Stomach (tissue), 9 donors: Measurements from ENCODE around the gene BICD1. TPM values are rescaled to one million over a fixed set of nuclear protein-coding genes. Genes with fewer than 3 reads are reported as not detected.
"Not testable (repeated sequence)": the region's sequence is repeated elsewhere in the genome, so short reads cannot be mapped to it uniquely, and the experiment has no call there.

Experiments used
- DNase-seq, 2 donors: peaks; one replicate each; pipeline versions ENCODE4 v3.0.0 to v3.0.0-alpha.2; 2013 to 2019
- H3K27ac ChIP-seq, 5 donors: fragments of 200-600 bp in 4 of 5; sonication (generic) in 4 of 5; one replicate each; pipeline ENCODE4 v1.5.1; 2013 to 2019; ENCODE audit warnings: mild to moderate bottlenecking in 1 of 5, moderate library complexity in 1 of 5
- H3K27me3 ChIP-seq, 3 donors: fragments of 200-600 bp; sonication (generic); one replicate each; pipeline ENCODE4 v1.5.1; 2017 to 2019; ENCODE audit warnings: mixed run types in 1 of 3
- H3K36me3 ChIP-seq, 4 donors: fragments of 200-600 bp; sonication (generic); 1 replicate in 3 of 4; 2 replicates in 1 of 4; pipeline ENCODE4 v1.5.1; 2016 to 2019
- H3K4me1 ChIP-seq, 4 donors: fragments of 200-600 bp; sonication (generic); one replicate each; pipeline ENCODE4 v1.5.1; 2016 to 2019
- H3K4me3 ChIP-seq, 4 donors: fragments of 200-600 bp; sonication (generic) in 3 of 4; one replicate each; pipeline ENCODE4 v1.5.1; 2016 to 2019; ENCODE audit warnings: mild to moderate bottlenecking in 1 of 4
- H3K9me3 ChIP-seq, 4 donors: fragments of 200-600 bp; sonication (generic); one replicate each; pipeline ENCODE4 v1.5.1; 2016 to 2019
- CTCF ChIP-seq, 7 experiments: fragments of 450-650 bp in 4 of 7; fragments of 200-600 bp in 3 of 7; sonication (generic) in 3 of 7; IDR thresholded peaks; one replicate each; pipeline ENCODE4 v1.5.1; 2016 to 2019; ENCODE audit warnings: antibody characterized with exemption in 7 of 7, control low read depth in 2 of 7, mild to moderate bottlenecking in 1 of 7
- EP300 ChIP-seq: sonication (generic); formaldehyde crosslinking; IDR thresholded peaks from one replicate; pipeline ENCODE4 v1.6.1; 2017; ENCODE audit warnings: antibody characterized with exemption
- POLR2A ChIP-seq, 4 donors: fragments of 450-650 bp; IDR thresholded peaks; one replicate each; pipeline ENCODE4 v1.6.1; 2016; ENCODE audit warnings: antibody characterized with exemption in 4 of 4, control low read depth in 2 of 4, mild to moderate bottlenecking in 1 of 4, moderate library complexity in 1 of 4
- POLR2AphosphoS5 ChIP-seq, 3 donors: sonication (generic); formaldehyde crosslinking; IDR thresholded peaks; one replicate each; pipeline ENCODE4 v1.6.1; 2016; ENCODE audit warnings: antibody characterized with exemption in 3 of 3
- WGBS, 5 donors: extraction: QIAGEN DNeasy Blood & Tissue Kit in 3 of 5; methylation state at CpG; one replicate each; pipeline versions ENCODE4 v1.1.5 to v1.1.7; 2013 to 2018; 5-methylcytosine and 5-hydroxymethylcytosine counted together
- intact Hi-C: fragments of 100-400 bp; cut with DNase I; formaldehyde crosslinking; loops from one replicate; pipeline ENCODE4 v1.15.1; 2023; ENCODE audit warnings: low total_unique reads
- polyA plus RNA-seq, 3 donors: library from polyadenylated mRNA; stranded (reverse); fragments of 200-250 nt; gene quantifications; one replicate each; pipeline ENCODE4 v1.2.3, GENCODE V29; 2013
- total RNA-seq, 5 donors: library from RNA; depleted of rRNA; stranded (reverse); fragments of >200 nt; gene quantifications; one replicate each; pipeline versions ENCODE4 v1.1.0 to v1.2.3, GENCODE V29; 2014 to 2016
- donor health status: healthy with polysubstance abuse.
- donor health status: Bipolar disorder and iron deficiency.
- donor health status: healthy.

The BICD1 gene
- total and polyA plus RNA-seq, 8 donors, result 1.6 to 17.3 (median 2.1) TPM

GRCh38 chr12:32223941-32224340 is 117.3 kb downstream of the BICD1 start:
- no peaks in the 10 kb centered on the region for H3K36me3 ChIP-seq

DNA sequence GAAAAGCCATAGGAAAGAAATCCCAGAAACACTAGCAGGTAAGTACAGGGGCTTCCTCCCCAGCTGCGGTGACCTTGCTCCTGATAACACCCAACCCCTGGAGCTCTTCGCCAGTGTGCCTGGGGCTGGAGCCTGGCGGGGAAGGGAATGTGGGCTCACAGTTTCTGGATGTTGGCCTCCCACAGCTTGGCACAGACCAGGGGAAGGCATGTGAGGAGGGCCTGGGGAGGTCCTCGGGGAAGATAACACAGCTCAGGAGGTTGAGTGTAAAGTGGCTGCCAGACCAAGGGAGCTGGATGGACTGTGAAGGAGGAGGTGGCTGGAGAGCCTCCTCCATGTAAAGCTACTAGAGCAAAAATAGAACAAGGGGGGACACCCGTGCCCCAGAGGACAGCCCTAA is 120.1 kb downstream of the BICD1 start:
- intact Hi-C loops, result no loop called here

More at GRCh38 chr12:32223941-32224340, 117.3 kb downstream of the BICD1 start:
- Histone ChIP-seq H3K9me3 (no peaks in the 10 kb centered on the region), H3K4me3 (no peak overlapping the region), H3K27me3 (no peaks in the 10 kb centered on the region), H3K27ac (no peak overlapping the region), H3K4me1 (no peaks in the 10 kb centered on the region)
- intact Hi-C loops, result no loop called here
- no peak for DNase-seq
- 90 to 98% (median 96%) methylated on average over 1 of the region's 1 CpG for WGBS, 5 donors
- TF ChIP-seq EP300 (no peak), POLR2AphosphoS5 (IDR thresholded peaks at IDR 0.05) (no peak), CTCF (IDR thresholded peaks at IDR 0.05) (no peak), POLR2A (IDR thresholded peaks at IDR 0.05) (no peak)

GRCh38 chr12:32229971-32230612 is 123.4 kb downstream of the BICD1 start:
- DNase-seq, result no peak
- intact Hi-C loops, result no loop called here
- no peaks in the 10 kb centered on the region for H3K9me3 ChIP-seq
- no peak overlapping the region for H3K4me3 ChIP-seq
- H3K27ac ChIP-seq, result no peak overlapping the region
- WGBS, 5 donors, result 65 to 77% (median 68%) methylated on average over 4 of the region's 4 CpGs
- H3K4me1 ChIP-seq, result no peaks in the 10 kb centered on the region
- no peaks in the 10 kb centered on the region for H3K36me3 ChIP-seq
- no peaks in the 10 kb centered on the region for H3K27me3 ChIP-seq
- TF ChIP-seq CTCF (IDR thresholded peaks at IDR 0.05) (no peak), POLR2A (IDR thresholded peaks at IDR 0.05) (no peak), POLR2AphosphoS5 (IDR thresholded peaks at IDR 0.05) (no peak), EP300 (no peak)

More for the DNA sequence above, 120.1 kb downstream of the BICD1 start:
- H3K9me3 ChIP-seq, result no peaks in the 10 kb centered on the region
- H3K27me3 ChIP-seq, result no peaks in the 10 kb centered on the region
- TF ChIP-seq EP300 (no peak), POLR2AphosphoS5 (IDR thresholded peaks at IDR 0.05) (no peak), POLR2A (IDR thresholded peaks at IDR 0.05) (no peak), CTCF (IDR thresholded peaks at IDR 0.05) (no peak)
- no peaks in the 10 kb centered on the region for H3K36me3 ChIP-seq
- H3K27ac ChIP-seq, result no peak overlapping the region
- 73 to 99% (median 82%) methylated on average over 5 of the region's 5 CpGs for WGBS, 5 donors
- H3K4me3 ChIP-seq, result no peak overlapping the region
- no peaks in the 10 kb centered on the region for H3K4me1 ChIP-seq
- no peak for DNase-seq

- WGBS, 5 donors, result 79 to 93% (median 90%) methylated on average over 3 of the region's 3 CpGs
- no peak overlapping the region for H3K4me3 ChIP-seq
- H3K9me3 ChIP-seq, result no peaks in the 10 kb centered on the region
- intact Hi-C loops, result no loop called here
- H3K36me3 ChIP-seq, result no peaks in the 10 kb centered on the region
- TF ChIP-seq EP300, result no peak
- no peak for TF ChIP-seq POLR2AphosphoS5 (IDR thresholded peaks at IDR 0.05)
- H3K4me1 ChIP-seq, result no peaks in the 10 kb centered on the region
- no peak overlapping the region for H3K27ac ChIP-seq
- H3K27me3 ChIP-seq, result no peaks in the 10 kb centered on the region
- no peak for DNase-seq
Observed at GRCh38 chr12:32230613-32230993, 124.0 kb downstream of the BICD1 start.

DNA sequence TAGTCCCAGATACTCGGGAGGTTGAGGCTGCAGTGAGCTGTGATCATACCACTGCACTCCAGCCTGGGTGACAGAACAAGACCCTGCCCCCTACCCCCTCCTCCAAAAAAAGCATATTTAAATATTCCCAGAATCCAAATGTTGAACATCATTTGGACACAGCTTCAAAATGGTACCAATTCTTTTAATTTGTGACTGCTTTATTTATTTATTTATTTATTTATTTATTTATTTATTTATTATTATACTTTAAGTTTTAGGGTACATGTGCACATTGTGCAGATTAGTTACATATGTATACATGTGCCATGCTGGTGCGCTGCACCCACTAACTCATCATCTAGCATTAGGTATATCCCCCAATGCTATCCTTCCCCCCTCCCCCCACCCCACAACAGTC is 124.7 kb downstream of the BICD1 start:
- H3K9me3 ChIP-seq, DNase-seq, intact Hi-C loops, H3K27me3 ChIP-seq, H3K36me3 ChIP-seq, H3K4me3 ChIP-seq, H3K27ac ChIP-seq, H3K4me1 ChIP-seq: not testable (repeated sequence)
- WGBS, 5 donors, result 84 to 98% (median 95%) methylated on average over 1 to 2 of the region's 2 CpGs
